Caco-2 (cell line): ENCODE results near the gene CACNB2. TPM values are rescaled to one million over a fixed set of nuclear protein-coding genes. Genes with fewer than 3 reads are reported as not detected.

Experiments
- BruUV-seq: library from RNA; stranded (reverse); fragments of 400-500 nt; replicated peaks from 2 replicates; lab custom pipeline; 2021; lab: Mats Ljungman, UMichigan
- CTCF ChIA-PET: fragments of 300-600 bp; sonication (Branson Sonifier 250); formaldehyde crosslinking; loops from one replicate; lab custom pipeline; 2022; ENCODE audit warnings: antibody characterized with exemption; lab: Charles Lee
- POLR2A ChIA-PET: fragments of 300-600 bp; sonication (Branson Sonifier 250); formaldehyde crosslinking; loops from one replicate; lab custom pipeline; 2022; ENCODE audit warnings: antibody characterized with exemption; lab: Charles Lee
- DNase-seq, 2 experiments: peaks; one replicate each; pipeline versions ENCODE4 v3.0.0 to v3.0.0-alpha.2; 2020 to 2022
- H3K27me3 ChIP-seq: replicated peaks from 2 replicates; pipeline ENCODE4 v1.6.0; 2011; ENCODE audit warnings: low read length; ENCODE audit not compliant: control insufficient read depth, insufficient read depth
- H3K36me3 ChIP-seq: 2 replicates; pipeline ENCODE4 v1.5.1; 2011; ENCODE audit warnings: low read length; ENCODE audit not compliant: control insufficient read depth, insufficient read depth
- H3K4me1 ChIP-seq: fragments of 250-450 bp; sonication (Bioruptor Pico); 2 replicates; pipeline ENCODE4 v1.5.1; 2020; ENCODE audit warnings: mild to moderate bottlenecking
- H3K4me3 ChIP-seq: 2 replicates; pipeline ENCODE4 v1.5.1; 2011; ENCODE audit warnings: low read depth, mild to moderate bottlenecking, control low read depth, low read length
- H3K9me3 ChIP-seq: fragments of 250-450 bp; sonication (Bioruptor Pico); 2 replicates; pipeline ENCODE4 v1.5.1; 2020; ENCODE audit warnings: mild to moderate bottlenecking, moderate library complexity
- H3K27ac Mint-ChIP-seq: one replicate; pipeline ENCODE4 v1.8.0; 2022; ENCODE audit warnings: mixed read lengths; ENCODE audit not compliant: unreplicated experiment
- H3K27me3 Mint-ChIP-seq: one replicate; pipeline ENCODE4 v1.8.0; 2022; ENCODE audit warnings: mixed read lengths; ENCODE audit not compliant: insufficient read depth, unreplicated experiment
- H3K36me3 Mint-ChIP-seq: one replicate; pipeline ENCODE4 v1.8.0; 2022; ENCODE audit warnings: mild to moderate bottlenecking, mixed read lengths; ENCODE audit not compliant: insufficient read depth, unreplicated experiment
- H3K4me1 Mint-ChIP-seq: one replicate; pipeline ENCODE4 v1.8.0; 2022; ENCODE audit warnings: low read depth, mixed read lengths; ENCODE audit not compliant: unreplicated experiment
- H3K4me3 Mint-ChIP-seq: one replicate; pipeline ENCODE4 v1.8.0; 2022; ENCODE audit warnings: mild to moderate bottlenecking, moderate library complexity, mixed read lengths; ENCODE audit not compliant: unreplicated experiment
- H3K9me3 Mint-ChIP-seq: one replicate; pipeline ENCODE4 v1.8.0; 2022; ENCODE audit warnings: mixed read lengths; ENCODE audit not compliant: unreplicated experiment
- CTCF ChIP-seq, 2 experiments: fragments of 200-600 bp in 1 of 2; IDR thresholded peaks; 1 replicate in 1 of 2; 2 replicates in 1 of 2; pipeline versions ENCODE4 v1.5.1 to v1.8.0; 2011 to 2022; ENCODE audit warnings: antibody characterized with exemption in 1 of 2, control low read depth in 1 of 2, inconsistent platforms in 1 of 2, low read depth in 1 of 2, low read length in 1 of 2, mild to moderate bottlenecking in 1 of 2, moderate library complexity in 1 of 2; ENCODE audit not compliant: insufficient read depth in 1 of 2, severe bottlenecking in 1 of 2, unreplicated experiment in 1 of 2
- intact Hi-C: fragments of 100-400 bp; cut with micrococcal nuclease; formaldehyde crosslinking; loops from one replicate; pipeline ENCODE4 v1.10.0; 2022; ENCODE audit not compliant: unreplicated experiment
- total RNA-seq: library from RNA; stranded (reverse); gene quantifications from 2 replicates; pipeline ENCODE4 v1.2.3, GENCODE V29; 2022

The CACNB2 gene
- total RNA-seq, 1 experiment from 2014 or later: 0.98 TPM

GRCh38 chr10:18561861-18562551, 421.8 kb downstream of the CACNB2 start:
- H3K9me3 Mint-ChIP-seq: no peaks in the 10 kb centered on the region
- H3K4me3 Mint-ChIP-seq: no peak overlapping the region
- peaks cover 20% of the 10 kb centered on the region for H3K9me3 ChIP-seq
- H3K36me3 Mint-ChIP-seq: no peaks in the 10 kb centered on the region
- no peaks in the 10 kb centered on the region for H3K27me3 Mint-ChIP-seq
- H3K27ac Mint-ChIP-seq: no peak overlapping the region
- ChIA-PET POLR2A (no interaction called here), CTCF (no interaction called here)
- DNase-seq: no peak
- no TSS peak for BruUV-seq
- H3K4me1 ChIP-seq: no peaks in the 10 kb centered on the region
- H3K36me3 ChIP-seq: peaks cover 1% of the 10 kb centered on the region
- H3K4me1 Mint-ChIP-seq: no peaks in the 10 kb centered on the region
- no peak for TF ChIP-seq CTCF (IDR thresholded peaks at IDR 0.05; ENCODE audit: insufficient read depth in 1 of 2, low read depth in 1 of 2, low read length in 1 of 2, severe bottlenecking in 1 of 2, unreplicated experiment in 1 of 2)
- intact Hi-C loops: no loop called here
- H3K4me3 ChIP-seq: no peak overlapping the region
- no peaks in the 10 kb centered on the region for H3K27me3 ChIP-seq

- no peak overlapping the region for H3K4me3 Mint-ChIP-seq
- no TSS peak for BruUV-seq
- CTCF ChIA-PET: no interaction called here
Measured at GRCh38 chr10:18563003-18563726, 422.9 kb downstream of the CACNB2 start.

GRCh38 chr10:18565006-18565405, 424.8 kb downstream of the CACNB2 start:
- no peaks in the 10 kb centered on the region for H3K9me3 Mint-ChIP-seq
- no peak for TF ChIP-seq CTCF (IDR thresholded peaks at IDR 0.05; ENCODE audit: insufficient read depth in 1 of 2, low read depth in 1 of 2, low read length in 1 of 2, severe bottlenecking in 1 of 2, unreplicated experiment in 1 of 2)
- H3K27me3 Mint-ChIP-seq: no peaks in the 10 kb centered on the region
- H3K4me1 Mint-ChIP-seq: no peaks in the 10 kb centered on the region
- Histone ChIP-seq H3K36me3 (no peaks in the 10 kb centered on the region; the same call in 1 of the 2 replicates), H3K27me3 (no peaks in the 10 kb centered on the region), H3K9me3 (peaks cover 26% of the 10 kb centered on the region), H3K4me3 (no peak overlapping the region), H3K4me1 (no peaks in the 10 kb centered on the region)
- ChIA-PET CTCF (no interaction called here), POLR2A (no interaction called here)
- no peak for DNase-seq
- BruUV-seq: no TSS peak
- H3K36me3 Mint-ChIP-seq: no peaks in the 10 kb centered on the region
- no peak overlapping the region for H3K27ac Mint-ChIP-seq
- intact Hi-C loops: no loop called here
- no peak overlapping the region for H3K4me3 Mint-ChIP-seq

More at GRCh38 chr10:18563003-18563726, 422.9 kb downstream of the CACNB2 start:
- POLR2A ChIA-PET: no interaction called here
- intact Hi-C loops: no loop called here
- no peaks in the 10 kb centered on the region for H3K4me1 ChIP-seq
- peaks cover 25% of the 10 kb centered on the region for H3K9me3 ChIP-seq
- Mint-ChIP-seq H3K9me3 (no peaks in the 10 kb centered on the region), H3K36me3 (no peaks in the 10 kb centered on the region), H3K4me1 (no peaks in the 10 kb centered on the region), H3K27ac (no peak overlapping the region), H3K27me3 (no peaks in the 10 kb centered on the region)
- DNase-seq: no peak
- H3K36me3 ChIP-seq: peaks cover 1% of the 10 kb centered on the region
- no peak overlapping the region for H3K4me3 ChIP-seq
- no peaks in the 10 kb centered on the region for H3K27me3 ChIP-seq
- no peak for TF ChIP-seq CTCF (IDR thresholded peaks at IDR 0.05; ENCODE audit: insufficient read depth in 1 of 2, low read depth in 1 of 2, low read length in 1 of 2, severe bottlenecking in 1 of 2, unreplicated experiment in 1 of 2)
